Measurements from ENCODE around the gene ZDHHC7. TPM values are rescaled to one million over a fixed set of nuclear protein-coding genes. Genes with fewer than 3 reads are reported as not detected.

The ZDHHC7 gene
- total RNA-seq, 1 experiment from 2014 or later, result 39.9 TPM

GRCh38 chr16:85041219-85042166 is 30.2 kb upstream of the ZDHHC7 start:
- DNase-seq (ENCODE audit: low read depth, low spot score) (no peak), ATAC-seq (no peak)
- no peak overlapping the region for H3K9ac ChIP-seq (ENCODE audit: low read length)
- no peak overlapping the region for H3K4me2 ChIP-seq (ENCODE audit: low read length)
- H3K27me3 ChIP-seq (ENCODE audit: insufficient read depth, low read length), result no peaks in the 10 kb centered on the region; the same call in 1 of the 2 replicates
- POLR2A ChIA-PET, result no interaction called here
- intact Hi-C loops (cut with micrococcal nuclease), result no loop called here
- no peaks in the 10 kb centered on the region for H3K79me2 ChIP-seq (ENCODE audit: insufficient read depth, low read length)
- H3K36me3 ChIP-seq (ENCODE audit: control insufficient read depth in 1 of 2, insufficient read depth in 2 of 2, low read length in 2 of 2), result no peaks in the 10 kb centered on the region
- no peaks in the 10 kb centered on the region for H3K9me2 ChIP-seq (ENCODE audit: insufficient read depth)
- H3K4me1 ChIP-seq (ENCODE audit: control insufficient read depth in 1 of 2, insufficient read depth in 2 of 2, low read length in 2 of 2), result peaks cover 12 to 15% of the 10 kb centered on the region in 2 experiments
- TF ChIP-seq TCF7L2 (IDR thresholded peaks at IDR 0.05; ENCODE audit: borderline replicate concordance, extremely low read depth, insufficient read depth, insufficient read length) (no peak), ZFX (IDR thresholded peaks at IDR 0.05) (no peak), SRF (IDR thresholded peaks at IDR 0.05; ENCODE audit: low read depth) (no peak), RAD21 (IDR thresholded peaks at IDR 0.05; ENCODE audit: low read depth) (no peak), EZH2phosphoT487 (IDR thresholded peaks at IDR 0.05; ENCODE audit: borderline replicate concordance) (no peak), CBX3 (IDR thresholded peaks at IDR 0.05; ENCODE audit: low read depth) (no peak), CEBPB (IDR thresholded peaks at IDR 0.05; ENCODE audit: low read depth) (no peak), FOSL1 (IDR thresholded peaks at IDR 0.05; ENCODE audit: low read depth) (no peak)
- BruUV-seq (replicated peaks), result no TSS peak
- no peaks in the 10 kb centered on the region for H3K9me3 ChIP-seq (ENCODE audit: control insufficient read depth in 1 of 2, insufficient read depth in 1 of 2, low read depth in 1 of 2, low read length in 2 of 2)
- CTCF ChIA-PET, result no interaction called here
- no peak overlapping the region for H3K27ac ChIP-seq (ENCODE audit: low read depth, low read length)
- RAD21 ChIA-PET (ENCODE audit: low non-redundant PET in 1 of 2, low total read pairs in 2 of 2, uncharacterized antibody in 2 of 2, unreplicated experiment in 2 of 2), result no interaction called here
- no peak overlapping the region for H3K4me3 ChIP-seq (replicated peaks in 1 of 2; ENCODE audit: low read depth in 1 of 2, low read length in 2 of 2)
- no peak overlapping the region for H2AFZ ChIP-seq (ENCODE audit: low read depth, low read length, poor library complexity, severe bottlenecking)
- H4K20me1 ChIP-seq (ENCODE audit: insufficient read depth), result no peaks in the 10 kb centered on the region

- Histone ChIP-seq H3K36me3 (ENCODE audit: control insufficient read depth in 1 of 2, insufficient read depth in 2 of 2, low read length in 2 of 2) (no peaks in the 10 kb centered on the region), H3K27me3 (ENCODE audit: insufficient read depth, low read length) (no peaks in the 10 kb centered on the region; the same call in 1 of the 2 replicates), H3K4me3 (replicated peaks in 1 of 2; ENCODE audit: low read depth in 1 of 2, low read length in 2 of 2) (no peak overlapping the region), H4K20me1 (ENCODE audit: insufficient read depth) (no peaks in the 10 kb centered on the region), H3K9ac (ENCODE audit: low read length) (no peak overlapping the region), H3K9me3 (ENCODE audit: control insufficient read depth in 1 of 2, insufficient read depth in 1 of 2, low read depth in 1 of 2, low read length in 2 of 2) (no peaks in the 10 kb centered on the region), H3K27ac (ENCODE audit: low read depth, low read length) (no peak overlapping the region), H3K9me2 (ENCODE audit: insufficient read depth) (no peaks in the 10 kb centered on the region), H2AFZ (ENCODE audit: low read depth, low read length, poor library complexity, severe bottlenecking) (no peak overlapping the region), H3K4me2 (ENCODE audit: low read length) (no peak overlapping the region), H3K79me2 (ENCODE audit: insufficient read depth, low read length) (no peaks in the 10 kb centered on the region), H3K4me1 (ENCODE audit: control insufficient read depth in 1 of 2, insufficient read depth in 2 of 2, low read length in 2 of 2) (peaks cover 14 to 20% of the 10 kb centered on the region in 2 experiments)
- ATAC-seq (no peak), DNase-seq (ENCODE audit: low read depth, low spot score) (no peak)
- CTCF ChIA-PET, result no interaction called here
- RAD21 ChIA-PET (ENCODE audit: low non-redundant PET in 1 of 2, low total read pairs in 2 of 2, uncharacterized antibody in 2 of 2, unreplicated experiment in 2 of 2), result no interaction called here
- no TSS peak for BruUV-seq (replicated peaks)
- intact Hi-C loops (cut with micrococcal nuclease), result no loop called here
- POLR2A ChIA-PET, result no interaction called here
- TF ChIP-seq RAD21 (IDR thresholded peaks at IDR 0.05; ENCODE audit: low read depth), result no peak
- TF ChIP-seq MAX (IDR thresholded peaks at IDR 0.05), result no peak
- no peak for TF ChIP-seq ZBTB33 (IDR thresholded peaks at IDR 0.05; ENCODE audit: extremely low read depth, insufficient replicate concordance, low read length)
- TF ChIP-seq ZNF274 (IDR thresholded peaks at IDR 0.05; ENCODE audit: low read depth, low read length), result no peak
- TF ChIP-seq EZH2 (IDR thresholded peaks at IDR 0.05), result no peak
- TF ChIP-seq POLR2AphosphoS5 (IDR thresholded peaks at IDR 0.05; ENCODE audit: low read depth, low read length), result no peak
- no peak for TF ChIP-seq SRF (IDR thresholded peaks at IDR 0.05; ENCODE audit: low read depth)
- TF ChIP-seq CBX3 (IDR thresholded peaks at IDR 0.05; ENCODE audit: low read depth), result no peak
- no peak for TF ChIP-seq SIN3A (IDR thresholded peaks at IDR 0.05; ENCODE audit: low read depth)
- no peak for TF ChIP-seq SP1 (IDR thresholded peaks at IDR 0.05; ENCODE audit: low read depth)
- TF ChIP-seq JUND (IDR thresholded peaks at IDR 0.05), result no peak
Measured at GRCh38 chr16:85040685-85041084, 29.4 kb upstream of the ZDHHC7 start.
